GM23338 (cell line): ENCODE results near the gene SYT11. TPM values are rescaled to one million over a fixed set of nuclear protein-coding genes. Genes with fewer than 3 reads are reported as not detected.

ENCODE experiments used
- ATAC-seq: fragments of 200-7000 bp; cut with Tn5 transposase; 3 replicates; pipeline ENCODE4 v1.9.1; 2020
- DNase-seq: peaks from one replicate; pipeline ENCODE4 v3.0.0-alpha.2; 2015; ENCODE audit warnings: low spot score
- H2AFZ ChIP-seq: fragments of 200-600 bp; sonication (generic); 2 replicates; pipeline ENCODE4 v1.8.0; 2016; ENCODE audit warnings: antibody characterized with exemption, mild to moderate bottlenecking, moderate library complexity
- H3F3A ChIP-seq: fragments of 200-600 bp; sonication (generic); replicated peaks from 2 replicates; pipeline ENCODE4 v1.8.0; 2017; ENCODE audit warnings: antibody characterized with exemption, mixed run types, low read depth
- H3K27ac ChIP-seq: fragments of 200-600 bp; sonication (generic); 2 replicates; pipeline ENCODE4 v1.6.1; 2016; ENCODE audit warnings: low read depth
- H3K27me3 ChIP-seq: fragments of 200-600 bp; sonication (generic); 2 replicates; pipeline ENCODE4 v1.8.0; 2016; ENCODE audit warnings: mild to moderate bottlenecking, mixed run types, moderate library complexity; ENCODE audit not compliant: insufficient read depth
- H3K36me3 ChIP-seq: fragments of 200-600 bp; sonication (generic); 2 replicates; pipeline ENCODE4 v1.8.0; 2016; ENCODE audit warnings: mild to moderate bottlenecking; ENCODE audit not compliant: insufficient read depth
- H3K4me1 ChIP-seq: fragments of 200-600 bp; sonication (generic); 2 replicates; pipeline ENCODE4 v1.8.0; 2016; ENCODE audit warnings: mild to moderate bottlenecking, moderate library complexity; ENCODE audit not compliant: insufficient read depth
- H3K4me2 ChIP-seq: fragments of 200-600 bp; sonication (generic); 2 replicates; pipeline ENCODE4 v1.7.1; 2017; ENCODE audit warnings: mixed run types
- H3K4me3 ChIP-seq: fragments of 200-600 bp; sonication (generic); 2 replicates; pipeline ENCODE4 v1.6.1; 2016; ENCODE audit warnings: mixed run types
- H3K79me2 ChIP-seq: fragments of 200-600 bp; sonication (generic); replicated peaks from 2 replicates; pipeline ENCODE4 v1.8.0; 2017; ENCODE audit warnings: mild to moderate bottlenecking; ENCODE audit not compliant: insufficient read depth
- H3K9me2 ChIP-seq: fragments of 200-600 bp; sonication (generic); 2 replicates; pipeline ENCODE4 v1.8.0; 2017; ENCODE audit not compliant: insufficient read depth
- H4K20me1 ChIP-seq: fragments of 200-600 bp; sonication (generic); replicated peaks from 2 replicates; pipeline ENCODE4 v1.8.0; 2017; ENCODE audit warnings: mild to moderate bottlenecking; ENCODE audit not compliant: insufficient read depth
- H3K27ac Mint-ChIP-seq: 2 replicates; pipeline ENCODE4 v1.8.0; 2020; ENCODE audit warnings: inconsistent platforms, mild to moderate bottlenecking, moderate library complexity, mixed read lengths
- H3K27me3 Mint-ChIP-seq: 3 replicates; pipeline ENCODE4 v1.8.0; 2022; ENCODE audit warnings: low read depth, mild to moderate bottlenecking, moderate library complexity, mixed read lengths, inconsistent platforms; ENCODE audit not compliant: insufficient read depth, poor library complexity
- H3K36me3 Mint-ChIP-seq: 3 replicates; pipeline ENCODE4 v1.8.0; 2021; ENCODE audit warnings: low read depth, mild to moderate bottlenecking, inconsistent platforms, moderate library complexity, mixed read lengths
- H3K4me1 Mint-ChIP-seq: 3 replicates; pipeline ENCODE4 v1.8.0; 2020; ENCODE audit warnings: mild to moderate bottlenecking, inconsistent platforms, mixed read lengths
- H3K4me3 Mint-ChIP-seq: 3 replicates; pipeline ENCODE4 v1.8.0; 2021; ENCODE audit warnings: moderate library complexity, mild to moderate bottlenecking, inconsistent platforms, mixed read lengths
- H3K9me3 Mint-ChIP-seq: 3 replicates; pipeline ENCODE4 v1.8.0; 2020; ENCODE audit warnings: moderate library complexity, mild to moderate bottlenecking, inconsistent platforms, mixed read lengths
- EZH2phosphoT487 ChIP-seq: fragments of 200-600 bp; sonication (generic); IDR thresholded peaks from one replicate; pipeline ENCODE4 v1.8.1; 2018; ENCODE audit warnings: antibody characterized with exemption; ENCODE audit not compliant: unreplicated experiment
- STAT1 ChIP-seq: IDR thresholded peaks from one replicate; pipeline ENCODE4 v1.6.1; 2016; ENCODE audit warnings: antibody characterized with exemption; ENCODE audit not compliant: unreplicated experiment
- ZNF331 ChIP-seq: fragments of 250-450 bp; sonication (Bioruptor Pico); IDR thresholded peaks from 2 replicates; pipeline ENCODE4 v1.5.0; 2020; ENCODE audit warnings: low read depth, mild to moderate bottlenecking, moderate library complexity
- polyA plus RNA-seq: library from polyadenylated mRNA; unstranded; fragments of >200 nt; fragmentation: Nextera tagmentation; extraction: Ambion mirVana; gene quantifications from 2 replicates; pipeline ENCODE4 v1.2.1, GENCODE V29; 2016
- total RNA-seq: library from RNA; depleted of rRNA; stranded (reverse); fragments of >200 nt; shearing (Covaris generic); gene quantifications from 2 replicates; pipeline ENCODE4 v1.2.3, GENCODE V29; 2014
- TF ChIP-seq, protein P1 (sequence below): IDR thresholded peaks from one replicate; pipeline ENCODE4 v1.6.1; 2018; ENCODE audit warnings: antibody characterized with exemption; ENCODE audit not compliant: unreplicated experiment

The SYT11 gene
- total and polyA plus RNA-seq, 2 experiments from 2014 or later = 3.9 to 15.9 TPM

DNA sequence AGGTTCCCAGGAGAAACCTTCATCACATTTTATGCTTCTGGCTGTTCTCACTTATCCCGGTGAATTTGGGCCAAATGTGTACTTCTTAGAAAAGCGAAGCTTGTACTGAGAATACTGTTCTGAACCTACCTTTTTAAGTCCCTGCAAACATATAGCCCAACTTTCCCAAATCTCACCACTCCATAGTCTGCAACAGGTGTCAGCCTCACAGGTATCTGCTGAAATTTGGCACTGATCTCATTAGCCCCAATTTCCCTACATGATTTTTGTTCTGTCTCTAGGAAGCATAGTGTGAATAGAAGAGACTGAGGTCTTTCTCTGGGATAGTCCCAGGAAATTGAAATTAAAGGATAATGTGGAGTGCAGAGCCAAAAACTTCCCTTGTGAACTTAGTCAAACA lies 40.3 kb downstream of the SYT11 start:
- 0 out of 2 replicates have a peak, but pooled peaks cover 7% of the 10 kb centered on the region for H4K20me1 ChIP-seq
- H3K27me3 ChIP-seq = no peaks in the 10 kb centered on the region
- H3K4me1 Mint-ChIP-seq = no peaks in the 10 kb centered on the region
- H3K9me2 ChIP-seq = no peaks in the 10 kb centered on the region
- ATAC-seq = no peak
- no peak overlapping the region for H3K4me3 Mint-ChIP-seq
- no peak for DNase-seq
- H2AFZ ChIP-seq = no peak overlapping the region
- H3K4me2 ChIP-seq = no peak overlapping the region
- H3K27ac ChIP-seq = no peak overlapping the region
- no peak overlapping the region for H3K27ac Mint-ChIP-seq
- H3F3A ChIP-seq = peaks cover 14% of the 10 kb centered on the region; the same call in 1 of the 2 replicates
- H3K79me2 ChIP-seq = no peaks in the 10 kb centered on the region
- H3K9me3 Mint-ChIP-seq = no peaks in the 10 kb centered on the region
- H3K27me3 Mint-ChIP-seq = no peaks in the 10 kb centered on the region
- peaks cover 66% of the 10 kb centered on the region for H3K36me3 Mint-ChIP-seq
- no peak overlapping the region for H3K4me3 ChIP-seq
- peaks cover 42% of the 10 kb centered on the region for H3K36me3 ChIP-seq
- H3K4me1 ChIP-seq = no peaks in the 10 kb centered on the region
- TF ChIP-seq, protein P1, sequence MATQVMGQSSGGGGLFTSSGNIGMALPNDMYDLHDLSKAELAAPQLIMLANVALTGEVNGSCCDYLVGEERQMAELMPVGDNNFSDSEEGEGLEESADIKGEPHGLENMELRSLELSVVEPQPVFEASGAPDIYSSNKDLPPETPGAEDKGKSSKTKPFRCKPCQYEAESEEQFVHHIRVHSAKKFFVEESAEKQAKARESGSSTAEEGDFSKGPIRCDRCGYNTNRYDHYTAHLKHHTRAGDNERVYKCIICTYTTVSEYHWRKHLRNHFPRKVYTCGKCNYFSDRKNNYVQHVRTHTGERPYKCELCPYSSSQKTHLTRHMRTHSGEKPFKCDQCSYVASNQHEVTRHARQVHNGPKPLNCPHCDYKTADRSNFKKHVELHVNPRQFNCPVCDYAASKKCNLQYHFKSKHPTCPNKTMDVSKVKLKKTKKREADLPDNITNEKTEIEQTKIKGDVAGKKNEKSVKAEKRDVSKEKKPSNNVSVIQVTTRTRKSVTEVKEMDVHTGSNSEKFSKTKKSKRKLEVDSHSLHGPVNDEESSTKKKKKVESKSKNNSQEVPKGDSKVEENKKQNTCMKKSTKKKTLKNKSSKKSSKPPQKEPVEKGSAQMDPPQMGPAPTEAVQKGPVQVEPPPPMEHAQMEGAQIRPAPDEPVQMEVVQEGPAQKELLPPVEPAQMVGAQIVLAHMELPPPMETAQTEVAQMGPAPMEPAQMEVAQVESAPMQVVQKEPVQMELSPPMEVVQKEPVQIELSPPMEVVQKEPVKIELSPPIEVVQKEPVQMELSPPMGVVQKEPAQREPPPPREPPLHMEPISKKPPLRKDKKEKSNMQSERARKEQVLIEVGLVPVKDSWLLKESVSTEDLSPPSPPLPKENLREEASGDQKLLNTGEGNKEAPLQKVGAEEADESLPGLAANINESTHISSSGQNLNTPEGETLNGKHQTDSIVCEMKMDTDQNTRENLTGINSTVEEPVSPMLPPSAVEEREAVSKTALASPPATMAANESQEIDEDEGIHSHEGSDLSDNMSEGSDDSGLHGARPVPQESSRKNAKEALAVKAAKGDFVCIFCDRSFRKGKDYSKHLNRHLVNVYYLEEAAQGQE = no peak
- TF ChIP-seq ZNF331 (CRISPR knock-in tag) = no peak
- TF ChIP-seq STAT1 = no peak
- no peak for TF ChIP-seq EZH2phosphoT487

DNA sequence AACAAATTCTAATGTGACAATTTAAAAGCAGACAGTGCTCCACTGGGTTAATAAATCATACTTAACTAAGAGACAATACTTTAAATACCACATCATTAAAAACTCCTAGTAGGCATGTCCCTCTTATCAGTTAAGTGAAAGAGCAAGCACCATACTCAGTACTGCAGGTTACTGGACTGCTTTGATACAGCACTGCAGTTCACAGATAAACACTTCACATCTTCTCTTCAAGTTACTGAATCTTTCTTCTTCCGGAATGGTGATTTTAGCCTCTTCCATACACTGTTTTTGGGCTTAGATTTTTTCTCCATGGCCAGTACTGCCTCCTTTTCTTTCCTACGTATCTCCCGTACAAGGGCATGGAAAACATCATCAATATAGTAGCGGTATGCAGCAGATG lies 40.8 kb downstream of the SYT11 start:
- H3K27ac Mint-ChIP-seq = no peak overlapping the region
- Histone ChIP-seq H2AFZ (no peak overlapping the region), H3K27ac (no peak overlapping the region), H3K27me3 (no peaks in the 10 kb centered on the region), H3K4me2 (no peak overlapping the region), H4K20me1 (0 out of 2 replicates have a peak, but pooled peaks cover 8% of the 10 kb centered on the region), H3K79me2 (no peaks in the 10 kb centered on the region), H3K4me3 (no peak overlapping the region), H3K4me1 (no peaks in the 10 kb centered on the region), H3K36me3 (peaks cover 47% of the 10 kb centered on the region), H3F3A (peaks cover 14% of the 10 kb centered on the region; the same call in 1 of the 2 replicates), H3K9me2 (no peaks in the 10 kb centered on the region)
- TF ChIP-seq, protein P1 = no peak
- H3K27me3 Mint-ChIP-seq = no peaks in the 10 kb centered on the region
- no peaks in the 10 kb centered on the region for H3K9me3 Mint-ChIP-seq
- H3K36me3 Mint-ChIP-seq = peaks cover 71% of the 10 kb centered on the region
- no peaks in the 10 kb centered on the region for H3K4me1 Mint-ChIP-seq
- no peak overlapping the region for H3K4me3 Mint-ChIP-seq
- DNase-seq (no peak), ATAC-seq (no peak)
